Measurements from ENCODE around the gene NFIX.

Gene NFIX

DNA sequence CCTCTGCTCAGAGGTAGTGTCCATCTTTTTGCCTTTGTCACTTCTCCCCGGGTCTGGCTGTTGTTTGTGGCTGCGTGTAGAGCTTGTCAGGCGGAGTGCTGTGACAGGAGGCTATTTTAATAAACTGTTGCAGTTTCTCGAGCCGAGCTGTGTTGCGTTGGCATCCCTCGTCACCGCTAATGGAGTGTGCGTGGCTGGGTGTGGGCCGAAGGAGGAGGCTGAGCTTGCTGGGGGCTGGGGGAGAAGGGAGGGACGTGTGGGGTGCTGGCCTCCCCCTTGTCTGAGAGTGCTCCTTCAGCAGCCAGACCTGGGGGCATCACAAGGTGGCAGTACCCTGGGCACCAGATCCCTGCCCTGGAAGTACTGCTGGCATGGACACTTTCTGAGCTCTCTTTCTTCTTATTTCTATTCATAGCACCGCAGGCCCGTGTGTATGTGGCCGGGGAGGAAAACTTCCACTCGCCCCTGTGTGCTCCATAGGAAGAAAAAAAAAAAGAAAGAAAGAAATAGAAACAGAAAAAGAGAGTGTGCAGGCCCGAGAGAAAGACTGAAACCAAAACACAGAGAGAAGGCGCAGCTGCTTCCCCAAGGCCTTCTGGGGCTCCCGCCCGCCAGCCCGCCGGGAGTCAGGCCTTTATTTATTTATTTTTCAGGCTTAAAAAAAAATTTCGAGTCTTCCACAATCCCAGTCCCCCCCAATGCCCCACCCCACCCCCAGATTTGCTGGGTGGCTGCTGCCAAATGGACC lies 27.0 kb downstream of the NFIX start:
- Histone ChIP-seq H3K4me1 (ENCODE audit: control insufficient read depth, insufficient read depth, low read length) (peaks cover 79% of the 10 kb centered on the region), H3K9me3 (ENCODE audit: control insufficient read depth, low read length) (no peaks in the 10 kb centered on the region), H3K9ac (ENCODE audit: low read length) (peak overlapping the region; percentile 97), H3K4me3 (ENCODE audit: low read length) (peak overlapping the region; percentile 74), H3K27me3 (replicated peaks; ENCODE audit: control insufficient read depth, insufficient read depth, low read length) (no peaks in the 10 kb centered on the region), H3K36me3 (ENCODE audit: control insufficient read depth, insufficient read depth, low read length, severe bottlenecking) (peaks cover 3% of the 10 kb centered on the region)
- DNase-seq (ENCODE audit: low read depth) = peak; percentile 33

DNA sequence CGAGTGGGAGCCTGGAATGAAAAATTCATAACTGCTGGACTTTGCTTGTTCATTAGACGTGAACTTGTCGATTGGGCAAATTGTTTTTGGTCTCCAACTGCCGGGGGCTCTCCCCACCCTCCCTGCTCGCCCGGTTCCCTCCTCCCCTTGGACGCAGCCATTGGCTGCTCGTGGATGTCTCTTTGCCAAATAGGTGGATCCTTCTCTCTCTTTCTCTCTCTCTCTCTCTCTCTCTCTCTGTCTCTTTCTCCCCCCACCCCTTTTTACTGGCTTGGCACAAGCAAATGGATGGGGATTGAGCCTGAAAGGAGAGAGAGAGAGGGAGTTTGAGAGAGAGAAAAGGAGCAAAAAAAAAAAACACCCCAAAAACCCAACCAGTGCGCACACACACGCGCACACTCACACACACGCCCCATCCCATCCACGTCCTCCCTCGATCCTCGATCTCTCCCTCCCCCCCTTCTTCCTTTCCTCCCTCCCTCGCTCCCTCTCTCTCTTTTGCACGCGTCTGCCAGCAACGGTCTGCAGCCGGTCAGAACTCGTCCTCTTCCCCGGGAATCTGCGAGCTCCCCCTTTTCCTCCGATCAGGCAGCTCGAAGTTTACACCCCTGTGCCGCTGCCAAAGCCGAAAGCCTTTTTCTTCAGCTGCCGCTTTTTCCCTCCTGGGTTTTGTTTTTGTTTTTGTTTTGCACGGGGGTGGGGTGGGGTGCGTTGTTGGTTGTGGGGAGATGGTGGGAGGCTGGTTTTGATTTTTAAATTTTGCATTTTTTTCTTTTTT lies 27.8 kb downstream of the NFIX start:
- Histone ChIP-seq H3K4me3 (ENCODE audit: low read length) (peak overlapping the region; percentile 85), H3K4me1 (ENCODE audit: control insufficient read depth, insufficient read depth, low read length) (peaks cover 79% of the 10 kb centered on the region), H3K9ac (ENCODE audit: low read length) (peak overlapping the region; percentile 97), H3K36me3 (ENCODE audit: control insufficient read depth, insufficient read depth, low read length, severe bottlenecking) (peaks cover 8% of the 10 kb centered on the region), H3K9me3 (ENCODE audit: control insufficient read depth, low read length) (no peaks in the 10 kb centered on the region), H3K27me3 (replicated peaks; ENCODE audit: control insufficient read depth, insufficient read depth, low read length) (no peaks in the 10 kb centered on the region)
- DNase-seq (ENCODE audit: low read depth) = peak; percentile 94

DNA sequence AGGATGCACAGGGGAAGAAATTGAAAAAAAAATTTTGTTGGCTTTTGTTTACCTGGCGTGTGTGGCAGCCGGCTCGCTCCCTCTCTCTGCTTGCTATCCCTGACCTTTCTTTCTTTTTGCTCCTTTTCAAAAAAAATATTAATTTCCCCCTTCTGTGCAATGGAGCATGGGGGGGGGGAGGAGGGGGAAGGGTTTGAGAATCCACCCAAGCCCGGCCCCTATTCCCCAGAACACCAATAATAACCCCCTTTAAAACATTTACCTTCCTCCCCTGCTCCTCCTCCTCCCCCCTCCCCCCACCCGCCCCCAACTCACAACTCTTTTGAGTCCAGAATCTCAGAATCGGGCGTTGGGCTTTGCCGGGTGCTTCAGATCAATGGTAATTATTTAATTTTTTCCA lies 28.4 kb downstream of the NFIX start:
- Histone ChIP-seq H3K4me3 (ENCODE audit: low read length) (peak overlapping the region; percentile 85), H3K9me3 (ENCODE audit: control insufficient read depth, low read length) (no peaks in the 10 kb centered on the region), H3K4me1 (ENCODE audit: control insufficient read depth, insufficient read depth, low read length) (peaks cover 81% of the 10 kb centered on the region), H3K27me3 (replicated peaks; ENCODE audit: control insufficient read depth, insufficient read depth, low read length) (no peaks in the 10 kb centered on the region), H3K9ac (ENCODE audit: low read length) (peak overlapping the region; percentile 97), H3K36me3 (ENCODE audit: control insufficient read depth, insufficient read depth, low read length, severe bottlenecking) (peaks cover 13% of the 10 kb centered on the region)
- DNase-seq (ENCODE audit: low read depth) = peak; percentile 33

DNA sequence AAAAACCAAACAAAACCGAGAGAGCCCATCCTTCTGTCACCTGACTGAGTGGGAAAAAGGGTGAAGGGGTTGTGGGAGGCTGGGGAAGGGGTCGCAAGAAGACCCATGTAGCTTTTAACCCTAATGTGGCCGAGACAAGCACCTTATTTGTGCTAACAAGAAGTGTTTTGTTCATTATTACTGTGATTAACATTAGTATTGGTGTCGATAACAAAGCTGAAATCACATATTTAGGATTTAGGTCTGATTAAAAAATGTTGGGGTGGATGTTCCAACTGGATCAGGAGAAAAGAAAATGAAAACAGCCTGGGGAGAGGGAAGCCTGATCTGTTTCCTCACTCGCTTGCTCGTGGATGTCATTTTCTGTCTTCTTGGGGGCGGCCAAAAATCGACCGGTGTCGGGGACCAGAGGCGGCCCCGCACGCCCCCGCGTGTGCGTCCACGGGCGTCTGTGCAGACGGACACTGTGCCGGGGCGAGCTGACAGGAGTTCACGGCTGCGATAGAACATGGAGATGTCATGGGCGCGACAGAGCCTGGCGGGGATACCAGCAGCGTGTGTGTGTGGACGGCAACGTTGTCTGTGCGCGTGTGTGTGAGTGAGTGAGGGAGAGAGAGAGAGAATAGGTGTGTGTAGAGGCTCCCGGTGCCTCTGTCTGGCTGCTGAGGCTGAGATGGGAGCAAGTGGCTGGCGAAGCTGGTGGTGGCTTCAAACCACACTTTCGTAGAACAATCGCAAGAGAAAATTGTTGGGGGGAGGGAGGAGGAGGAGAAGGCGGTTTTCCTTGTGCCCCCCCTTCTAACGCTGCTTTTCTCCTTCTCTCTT lies 29.1 kb downstream of the NFIX start:
- Histone ChIP-seq H3K4me1 (ENCODE audit: control insufficient read depth, insufficient read depth, low read length) (peaks cover 77% of the 10 kb centered on the region), H3K36me3 (ENCODE audit: control insufficient read depth, insufficient read depth, low read length, severe bottlenecking) (peaks cover 20% of the 10 kb centered on the region), H3K9ac (ENCODE audit: low read length) (peak overlapping the region; percentile 97), H3K27me3 (replicated peaks; ENCODE audit: control insufficient read depth, insufficient read depth, low read length) (no peaks in the 10 kb centered on the region), H3K9me3 (ENCODE audit: control insufficient read depth, low read length) (no peaks in the 10 kb centered on the region), H3K4me3 (ENCODE audit: low read length) (peak overlapping the region; percentile 85)
- no peak for DNase-seq (ENCODE audit: low read depth)

DNA sequence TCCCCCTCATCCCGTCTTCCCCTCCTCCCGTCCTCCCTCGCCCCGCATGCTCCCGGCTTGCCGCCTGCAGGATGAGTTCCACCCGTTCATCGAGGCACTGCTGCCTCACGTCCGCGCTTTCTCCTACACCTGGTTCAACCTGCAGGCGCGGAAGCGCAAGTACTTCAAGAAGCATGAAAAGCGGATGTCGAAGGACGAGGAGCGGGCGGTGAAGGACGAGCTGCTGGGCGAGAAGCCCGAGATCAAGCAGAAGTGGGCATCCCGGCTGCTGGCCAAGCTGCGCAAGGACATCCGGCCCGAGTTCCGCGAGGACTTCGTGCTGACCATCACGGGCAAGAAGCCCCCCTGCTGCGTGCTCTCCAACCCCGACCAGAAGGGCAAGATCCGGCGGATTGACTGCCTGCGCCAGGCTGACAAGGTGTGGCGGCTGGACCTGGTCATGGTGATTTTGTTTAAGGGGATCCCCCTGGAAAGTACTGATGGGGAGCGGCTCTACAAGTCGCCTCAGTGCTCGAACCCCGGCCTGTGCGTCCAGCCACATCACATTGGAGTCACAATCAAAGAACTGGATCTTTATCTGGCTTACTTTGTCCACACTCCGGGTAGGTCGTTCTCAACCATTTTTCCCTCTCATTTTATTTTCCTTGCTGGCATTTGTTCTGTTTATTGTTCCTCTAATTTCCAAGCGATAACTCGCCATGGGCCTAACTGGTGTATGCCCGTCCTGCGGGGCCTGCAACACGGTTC lies 29.8 kb downstream of the NFIX start:
- peak overlapping the region; percentile 85 for H3K4me3 ChIP-seq (ENCODE audit: low read length)
- no peaks in the 10 kb centered on the region for H3K27me3 ChIP-seq (replicated peaks; ENCODE audit: control insufficient read depth, insufficient read depth, low read length)
- H3K4me1 ChIP-seq (ENCODE audit: control insufficient read depth, insufficient read depth, low read length) = peaks cover 76% of the 10 kb centered on the region
- no peaks in the 10 kb centered on the region for H3K9me3 ChIP-seq (ENCODE audit: control insufficient read depth, low read length)
- H3K9ac ChIP-seq (ENCODE audit: low read length) = peak overlapping the region; percentile 97
- DNase-seq (ENCODE audit: low read depth) = no peak
- peaks cover 21% of the 10 kb centered on the region for H3K36me3 ChIP-seq (ENCODE audit: control insufficient read depth, insufficient read depth, low read length, severe bottlenecking)

DNA sequence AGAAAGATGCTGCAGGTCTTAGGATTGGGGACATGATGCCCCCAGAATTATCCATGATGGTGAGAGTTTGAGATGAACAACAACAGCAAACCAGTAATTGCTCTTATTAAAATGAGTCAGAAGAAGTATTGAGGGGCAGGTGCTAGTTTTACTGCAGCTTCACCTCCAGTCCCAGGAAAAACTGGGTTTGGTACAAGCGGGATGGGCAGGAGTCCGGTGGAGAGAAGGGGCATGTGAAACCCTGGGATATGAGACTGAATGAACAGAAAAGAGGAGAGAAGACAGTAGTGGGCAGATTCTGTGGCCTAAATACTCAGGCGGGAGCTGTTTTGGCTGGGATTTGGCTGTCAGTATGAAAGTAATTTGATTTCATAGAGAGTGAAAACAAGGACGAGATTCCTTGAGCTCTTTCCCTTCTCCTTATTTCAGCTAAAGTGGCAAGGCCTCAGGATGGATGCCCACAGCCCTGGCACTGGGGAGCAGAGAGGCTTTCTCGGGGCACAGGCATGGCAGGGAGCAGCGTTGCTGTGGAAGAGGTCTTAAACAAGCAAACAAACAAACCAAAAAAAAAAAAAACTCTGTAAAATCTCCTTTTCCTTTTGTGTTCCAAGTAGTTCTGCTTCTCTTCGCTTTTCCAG lies 30.7 kb downstream of the NFIX start:
- Histone ChIP-seq H3K9me3 (ENCODE audit: control insufficient read depth, low read length) (no peaks in the 10 kb centered on the region), H3K4me1 (ENCODE audit: control insufficient read depth, insufficient read depth, low read length) (peaks cover 76% of the 10 kb centered on the region), H3K4me3 (ENCODE audit: low read length) (peak overlapping the region; percentile 85), H3K9ac (ENCODE audit: low read length) (peak overlapping the region; percentile 97), H3K27me3 (replicated peaks; ENCODE audit: control insufficient read depth, insufficient read depth, low read length) (no peaks in the 10 kb centered on the region), H3K36me3 (ENCODE audit: control insufficient read depth, insufficient read depth, low read length, severe bottlenecking) (peaks cover 27% of the 10 kb centered on the region)
- peak; percentile 36 for DNase-seq (ENCODE audit: low read depth)

DNA sequence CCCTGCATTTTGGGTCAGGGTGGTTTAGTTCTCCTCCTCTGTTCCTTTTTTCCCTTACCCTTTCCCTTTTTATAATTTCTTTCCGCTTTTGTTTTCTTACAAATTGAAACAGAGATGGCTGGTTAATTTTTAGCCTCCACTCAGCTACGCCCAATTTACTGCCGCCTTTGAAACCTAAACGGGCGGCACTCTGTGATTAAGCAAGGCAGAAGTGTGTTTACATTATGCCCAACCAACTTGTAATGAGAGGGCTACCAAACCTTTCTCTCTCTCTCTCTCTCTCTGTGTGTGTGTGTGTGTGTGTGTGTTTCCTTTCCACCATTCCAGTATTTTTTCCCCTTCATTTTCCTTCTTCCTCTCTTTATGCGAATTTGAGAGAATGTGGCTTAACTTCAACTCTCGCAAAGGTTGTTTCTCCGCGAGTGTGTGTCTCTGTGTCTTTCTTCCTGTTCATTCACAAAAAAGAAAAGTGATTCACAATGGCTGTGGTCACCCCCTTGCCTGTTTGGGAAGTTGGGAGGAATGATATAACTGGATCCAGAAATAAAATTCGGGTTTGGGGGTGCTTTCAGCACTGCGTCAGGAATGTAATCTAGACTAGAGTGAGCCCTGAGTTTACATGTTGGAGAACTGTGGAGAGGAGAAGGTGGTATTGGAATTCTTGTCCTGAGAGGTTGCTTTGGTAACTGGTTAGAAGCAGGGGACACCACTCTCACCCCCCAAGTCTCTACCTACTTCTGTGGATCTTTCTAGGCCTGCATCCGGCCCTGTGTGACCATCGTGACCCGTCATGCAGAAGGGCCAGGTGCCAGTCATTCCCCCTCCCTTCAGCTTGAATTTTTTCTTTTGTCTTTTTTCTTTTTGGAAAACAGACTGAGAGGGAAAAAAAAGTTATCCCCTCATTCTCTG lies 31.4 kb downstream of the NFIX start:
- Histone ChIP-seq H3K4me1 (ENCODE audit: control insufficient read depth, insufficient read depth, low read length) (peaks cover 76% of the 10 kb centered on the region), H3K36me3 (ENCODE audit: control insufficient read depth, insufficient read depth, low read length, severe bottlenecking) (peaks cover 27% of the 10 kb centered on the region), H3K4me3 (ENCODE audit: low read length) (peak overlapping the region; percentile 85), H3K27me3 (replicated peaks; ENCODE audit: control insufficient read depth, insufficient read depth, low read length) (no peaks in the 10 kb centered on the region), H3K9ac (ENCODE audit: low read length) (peak overlapping the region; percentile 97), H3K9me3 (ENCODE audit: control insufficient read depth, low read length) (no peaks in the 10 kb centered on the region)
- DNase-seq (ENCODE audit: low read depth) = peak; percentile 76

DNA sequence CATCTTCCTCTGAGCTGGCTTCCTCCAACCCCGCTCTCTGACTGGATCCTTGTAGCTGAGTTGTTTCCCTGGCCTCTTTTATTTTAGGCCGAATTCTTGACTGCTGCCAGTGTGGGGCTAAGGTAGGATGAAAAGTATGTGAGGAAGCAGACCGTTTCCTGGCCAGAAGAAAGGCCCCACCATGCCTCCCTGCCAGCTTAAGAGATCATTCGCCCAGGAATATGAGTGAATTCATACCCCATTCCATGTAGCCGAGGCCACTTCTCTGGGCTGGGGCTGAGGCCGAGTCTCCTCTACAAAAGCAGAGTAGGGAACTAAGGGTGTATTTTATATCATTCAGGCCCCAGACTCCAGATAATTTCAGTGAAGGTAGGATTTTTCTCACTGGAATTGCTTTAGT lies 32.3 kb downstream of the NFIX start:
- Histone ChIP-seq H3K4me1 (ENCODE audit: control insufficient read depth, insufficient read depth, low read length) (peaks cover 77% of the 10 kb centered on the region), H3K27me3 (replicated peaks; ENCODE audit: control insufficient read depth, insufficient read depth, low read length) (no peaks in the 10 kb centered on the region), H3K9ac (ENCODE audit: low read length) (peak overlapping the region; percentile 97), H3K9me3 (ENCODE audit: control insufficient read depth, low read length) (no peaks in the 10 kb centered on the region), H3K36me3 (ENCODE audit: control insufficient read depth, insufficient read depth, low read length, severe bottlenecking) (peaks cover 27% of the 10 kb centered on the region), H3K4me3 (ENCODE audit: low read length) (peak overlapping the region; percentile 85)
- no peak for DNase-seq (ENCODE audit: low read depth)

DNA sequence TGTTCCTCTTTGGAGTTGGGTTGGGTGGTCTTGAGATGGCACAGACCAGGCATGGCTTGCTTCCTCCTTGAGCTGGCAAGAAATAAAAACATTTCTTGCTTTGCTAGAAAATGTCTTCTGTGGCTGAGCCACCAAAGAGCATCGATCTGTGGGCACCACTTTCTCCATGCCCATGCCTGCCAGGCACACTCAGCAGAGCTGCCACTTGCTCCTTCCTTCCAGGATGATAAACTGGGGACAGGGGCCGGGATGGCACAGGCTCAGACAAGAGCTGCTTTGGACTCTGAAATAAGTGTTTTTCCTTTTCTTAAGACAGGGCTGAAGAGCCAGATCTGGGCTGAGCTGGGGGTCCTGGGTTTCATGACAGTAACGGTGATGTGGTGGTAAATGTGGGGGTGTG lies 32.8 kb downstream of the NFIX start:
- Histone ChIP-seq H3K4me3 (ENCODE audit: low read length) (peak overlapping the region; percentile 85), H3K27me3 (replicated peaks; ENCODE audit: control insufficient read depth, insufficient read depth, low read length) (no peaks in the 10 kb centered on the region), H3K9me3 (ENCODE audit: control insufficient read depth, low read length) (no peaks in the 10 kb centered on the region), H3K4me1 (ENCODE audit: control insufficient read depth, insufficient read depth, low read length) (peaks cover 81% of the 10 kb centered on the region), H3K36me3 (ENCODE audit: control insufficient read depth, insufficient read depth, low read length, severe bottlenecking) (peaks cover 32% of the 10 kb centered on the region), H3K9ac (ENCODE audit: low read length) (peak overlapping the region; percentile 97)
- DNase-seq (ENCODE audit: low read depth) = no peak
